Memory B cell (primary cell): Measurements from ENCODE around the gene TMCC3.
"Not testable (repeated sequence)": the region's sequence is repeated elsewhere in the genome, so short reads cannot be mapped to it uniquely, and the experiment has no call there.

Experiments used
- ATAC-seq: fragments of 150-1000 bp; cut with Tn5 transposase; 2 replicates; pipeline ENCODE4 v1.10.0; 2021; ENCODE audit warnings: low read depth, mild to moderate bottlenecking, moderate library complexity
- DNase-seq, 2 donors: peaks; one replicate each; pipeline ENCODE4 v3.0.0; 2022; ENCODE audit warnings: low spot score in 2 of 2
- H3K27ac Mint-ChIP-seq: one replicate; pipeline ENCODE4 v1.8.0; 2022; ENCODE audit warnings: mild to moderate bottlenecking, moderate library complexity, mixed read lengths
- H3K27me3 Mint-ChIP-seq: one replicate; pipeline ENCODE4 v1.8.0; 2022; ENCODE audit warnings: mixed read lengths
- H3K36me3 Mint-ChIP-seq: one replicate; pipeline ENCODE4 v1.8.0; 2022; ENCODE audit warnings: mild to moderate bottlenecking, mixed read lengths
- H3K4me1 Mint-ChIP-seq: one replicate; pipeline ENCODE4 v1.8.0; 2022; ENCODE audit warnings: mixed read lengths
- H3K4me3 Mint-ChIP-seq: one replicate; pipeline ENCODE4 v1.8.0; 2022; ENCODE audit warnings: mild to moderate bottlenecking, moderate library complexity, mixed read lengths
- H3K9me3 Mint-ChIP-seq: one replicate; pipeline ENCODE4 v1.8.0; 2022; ENCODE audit warnings: mixed read lengths

The TMCC3 gene

DNA sequence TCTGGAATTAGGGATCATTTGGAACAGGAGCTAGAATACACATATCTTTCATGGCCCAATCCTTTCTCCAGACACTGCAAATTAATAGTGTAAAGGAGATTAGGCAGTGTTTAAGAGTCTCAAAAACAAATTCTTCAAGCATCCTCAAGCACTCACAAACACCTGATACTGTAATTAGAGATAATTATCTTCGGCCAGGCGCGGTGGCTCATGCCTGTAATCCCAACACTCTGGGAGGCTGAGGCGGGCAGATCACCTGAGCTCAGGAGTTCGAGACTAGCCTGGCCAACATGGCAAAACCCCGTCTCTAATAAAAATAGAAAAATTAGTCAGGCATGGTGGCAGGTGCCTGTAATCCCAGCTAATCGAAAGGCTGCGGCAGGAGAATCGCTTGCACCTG, 57.6 kb downstream of the TMCC3 start:
- H3K4me1 Mint-ChIP-seq, result peaks cover 20% of the 10 kb centered on the region
- not testable (repeated sequence) for H3K4me3 Mint-ChIP-seq, H3K27me3 Mint-ChIP-seq, H3K9me3 Mint-ChIP-seq, H3K27ac Mint-ChIP-seq, DNase-seq, ATAC-seq, H3K36me3 Mint-ChIP-seq

- H3K4me1 Mint-ChIP-seq, result peaks cover 20% of the 10 kb centered on the region
- peaks cover 7% of the 10 kb centered on the region for H3K36me3 Mint-ChIP-seq
- no peaks in the 10 kb centered on the region for H3K9me3 Mint-ChIP-seq
- DNase-seq, result no peak
- no peak overlapping the region for H3K27ac Mint-ChIP-seq
- H3K4me3 Mint-ChIP-seq, result no peak overlapping the region
- no peaks in the 10 kb centered on the region for H3K27me3 Mint-ChIP-seq
- ATAC-seq, result no peak
Observed at GRCh38 chr12:94592080-94592479, 58.3 kb downstream of the TMCC3 start.

- H3K9me3 Mint-ChIP-seq, result no peaks in the 10 kb centered on the region
- no peak overlapping the region for H3K4me3 Mint-ChIP-seq
- H3K27ac Mint-ChIP-seq, result no peak overlapping the region
- no peaks in the 10 kb centered on the region for H3K27me3 Mint-ChIP-seq
- peaks cover 5% of the 10 kb centered on the region for H3K36me3 Mint-ChIP-seq
- H3K4me1 Mint-ChIP-seq, result peaks cover 21% of the 10 kb centered on the region
- ATAC-seq (no peak), DNase-seq (no peak)
Observed at GRCh38 chr12:94590428-94590827, 59.9 kb downstream of the TMCC3 start.

GRCh38 chr12:94589591-94590001, 60.8 kb downstream of the TMCC3 start:
- no peak for ATAC-seq
- Mint-ChIP-seq H3K36me3 (peaks cover 5% of the 10 kb centered on the region), H3K27ac (no peak overlapping the region), H3K4me1 (peaks cover 20% of the 10 kb centered on the region), H3K27me3 (no peaks in the 10 kb centered on the region), H3K4me3 (no peak overlapping the region), H3K9me3 (no peaks in the 10 kb centered on the region)
- no peak for DNase-seq

DNA sequence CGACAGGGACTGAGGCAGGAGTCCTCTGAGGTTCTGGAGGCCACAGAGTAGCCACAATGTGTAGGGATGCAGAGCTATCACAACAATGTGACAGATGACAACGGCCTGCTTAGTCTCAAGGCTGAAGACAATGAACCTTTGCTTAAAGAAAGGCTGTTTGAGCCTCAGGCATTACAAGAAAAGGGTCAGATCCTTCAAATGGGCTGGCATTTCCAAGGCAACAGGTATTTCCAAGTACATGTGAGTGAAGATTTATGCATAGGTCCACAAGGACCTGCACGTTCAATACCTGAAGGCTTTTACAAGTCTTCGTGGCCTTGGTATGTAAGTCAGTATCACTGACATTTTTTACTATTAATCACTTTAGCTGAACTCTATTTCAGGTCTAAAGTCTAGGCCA, 62.0 kb downstream of the TMCC3 start:
- Mint-ChIP-seq H3K36me3 (peaks cover 5% of the 10 kb centered on the region), H3K27me3 (no peaks in the 10 kb centered on the region), H3K4me3 (no peak overlapping the region), H3K9me3 (no peaks in the 10 kb centered on the region), H3K27ac (no peak overlapping the region), H3K4me1 (peaks cover 9% of the 10 kb centered on the region)
- DNase-seq (no peak), ATAC-seq (no peak)

- Mint-ChIP-seq H3K27me3 (no peaks in the 10 kb centered on the region), H3K4me1 (peaks cover 6% of the 10 kb centered on the region), H3K27ac (peak overlapping the region; percentile 28), H3K9me3 (no peaks in the 10 kb centered on the region), H3K4me3 (no peak overlapping the region), H3K36me3 (peaks cover 7% of the 10 kb centered on the region)
- no peak for DNase-seq
- ATAC-seq, result no peak
Observed at GRCh38 chr12:94587266-94588241, 62.8 kb downstream of the TMCC3 start.

DNA sequence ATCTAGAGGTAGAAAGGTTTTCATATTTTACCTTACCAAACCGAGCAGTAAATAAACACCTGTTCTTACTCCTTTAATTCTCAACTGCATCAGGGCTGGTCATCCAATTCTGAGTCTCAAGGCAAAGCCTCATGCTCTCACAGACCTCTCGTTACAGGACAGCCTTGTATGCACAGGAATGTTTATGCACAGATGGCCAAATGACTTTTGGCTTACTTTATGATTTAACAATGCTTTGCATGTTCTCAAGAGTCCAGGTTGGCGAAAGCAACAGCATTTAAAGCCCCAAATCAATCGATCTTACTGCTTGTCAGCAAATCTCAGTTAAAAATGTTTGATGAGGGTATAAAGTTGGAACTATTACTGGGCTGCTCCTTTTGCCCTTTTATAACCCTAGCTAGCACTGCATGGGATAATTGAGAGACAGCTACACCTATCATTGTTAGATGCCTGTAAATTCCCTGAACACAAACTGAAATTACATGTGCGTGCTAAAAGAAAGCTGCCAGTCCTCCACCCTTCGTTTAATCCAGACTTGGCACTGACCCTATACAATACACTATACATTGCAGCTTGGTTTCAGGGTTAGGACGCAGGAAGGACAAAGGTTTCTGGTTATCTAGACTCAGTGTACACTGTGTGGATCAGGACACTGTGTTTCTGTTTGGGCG, 63.6 kb downstream of the TMCC3 start:
- Mint-ChIP-seq H3K4me1 (peaks cover 6% of the 10 kb centered on the region), H3K27ac (peak overlapping the region; percentile 29)
- DNase-seq, result no peak

GRCh38 chr12:94585626-94586025, 64.7 kb downstream of the TMCC3 start:
- Mint-ChIP-seq H3K27ac (no peak overlapping the region), H3K4me3 (no peak overlapping the region), H3K9me3 (no peaks in the 10 kb centered on the region), H3K4me1 (peaks cover 6% of the 10 kb centered on the region), H3K36me3 (peaks cover 15% of the 10 kb centered on the region), H3K27me3 (no peaks in the 10 kb centered on the region)
- DNase-seq, result no peak
- no peak for ATAC-seq

More for the DNA sequence above, 63.6 kb downstream of the TMCC3 start:
- H3K9me3 Mint-ChIP-seq, result no peaks in the 10 kb centered on the region
- no peak overlapping the region for H3K4me3 Mint-ChIP-seq
- H3K27me3 Mint-ChIP-seq, result no peaks in the 10 kb centered on the region
- ATAC-seq, result no peak
- peaks cover 14% of the 10 kb centered on the region for H3K36me3 Mint-ChIP-seq

GRCh38 chr12:94584377-94584776, 66.0 kb downstream of the TMCC3 start:
- DNase-seq, result no peak
- Mint-ChIP-seq H3K36me3 (peaks cover 12% of the 10 kb centered on the region), H3K27me3 (no peaks in the 10 kb centered on the region), H3K9me3 (no peaks in the 10 kb centered on the region), H3K27ac (no peak overlapping the region), H3K4me1 (peaks cover 6% of the 10 kb centered on the region), H3K4me3 (no peak overlapping the region)
- no peak for ATAC-seq

- peaks cover 6% of the 10 kb centered on the region for H3K4me1 Mint-ChIP-seq
- no peaks in the 10 kb centered on the region for H3K27me3 Mint-ChIP-seq
- no peaks in the 10 kb centered on the region for H3K9me3 Mint-ChIP-seq
- H3K27ac Mint-ChIP-seq, result no peak overlapping the region
- H3K36me3 Mint-ChIP-seq, result peaks cover 12% of the 10 kb centered on the region
- H3K4me3 Mint-ChIP-seq, result no peak overlapping the region
- no peak for ATAC-seq
- no peak for DNase-seq
Observed at GRCh38 chr12:94582591-94582990, 67.8 kb downstream of the TMCC3 start.

DNA sequence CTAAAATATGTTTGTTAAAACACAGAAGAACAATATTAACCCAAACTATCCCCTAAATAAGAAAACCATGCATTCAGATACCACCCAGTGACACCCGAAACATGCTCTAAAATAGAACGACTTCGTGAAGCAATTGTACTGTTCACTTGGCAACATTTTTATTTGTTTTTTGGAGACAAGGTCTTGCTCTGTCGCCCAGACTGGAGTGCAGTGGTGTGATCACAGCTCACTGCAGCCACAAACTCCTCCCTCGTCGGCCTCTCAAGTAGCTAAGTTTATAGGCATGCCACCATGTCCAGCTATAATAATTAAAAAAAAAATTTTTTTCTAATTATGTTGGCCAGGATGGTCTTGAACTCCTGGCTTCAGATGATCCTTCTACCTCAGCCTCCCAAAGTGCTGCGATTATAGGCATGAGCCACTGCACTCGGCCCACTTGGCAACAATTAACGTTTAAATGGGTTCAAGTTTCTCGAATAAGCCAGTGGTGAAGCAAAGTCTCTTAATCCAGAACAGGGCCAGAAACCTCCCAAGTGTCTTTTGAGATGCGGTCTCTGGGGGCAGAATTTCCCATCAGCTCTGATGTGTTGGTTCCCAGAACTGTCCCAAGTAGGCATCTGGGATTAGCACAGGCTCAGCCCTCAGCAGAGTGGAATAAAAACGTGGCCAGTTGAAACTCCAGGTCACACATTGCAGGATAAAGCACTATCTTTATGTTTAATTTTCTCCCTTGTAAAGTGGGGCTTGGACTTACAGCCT, 74.5 kb downstream of the TMCC3 start:
- ATAC-seq, result no peak
- H3K36me3 Mint-ChIP-seq, result peaks cover 17% of the 10 kb centered on the region
- H3K27ac Mint-ChIP-seq, result no peak overlapping the region
- no peaks in the 10 kb centered on the region for H3K27me3 Mint-ChIP-seq
- H3K4me1 Mint-ChIP-seq, result no peaks in the 10 kb centered on the region
- DNase-seq, result no peak
- H3K9me3 Mint-ChIP-seq, result no peaks in the 10 kb centered on the region
- no peak overlapping the region for H3K4me3 Mint-ChIP-seq

DNA sequence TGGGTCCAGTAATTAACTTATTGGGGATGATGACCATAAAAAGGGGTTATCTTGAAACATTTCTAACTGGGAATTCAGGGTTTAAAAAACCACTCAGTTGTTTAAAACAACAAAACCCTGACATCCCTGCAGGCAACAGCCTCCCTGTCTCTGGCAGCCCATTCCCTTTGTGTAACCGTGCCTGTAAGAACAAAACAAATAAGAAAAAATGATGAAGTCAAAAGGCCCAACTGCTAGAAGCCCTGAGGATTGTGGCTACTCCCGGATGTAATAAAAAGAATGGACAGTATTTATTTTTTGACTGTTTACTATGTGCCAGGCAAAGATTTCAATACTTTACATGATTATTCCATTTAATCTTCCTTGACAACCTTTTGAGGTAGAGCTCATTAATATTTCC, 75.3 kb downstream of the TMCC3 start:
- no peaks in the 10 kb centered on the region for H3K4me1 Mint-ChIP-seq
- H3K36me3 Mint-ChIP-seq, result peaks cover 24% of the 10 kb centered on the region
- no peak overlapping the region for H3K27ac Mint-ChIP-seq
- no peaks in the 10 kb centered on the region for H3K27me3 Mint-ChIP-seq
- ATAC-seq (no peak), DNase-seq (no peak)
- H3K9me3 Mint-ChIP-seq, result no peaks in the 10 kb centered on the region
- no peak overlapping the region for H3K4me3 Mint-ChIP-seq

DNA sequence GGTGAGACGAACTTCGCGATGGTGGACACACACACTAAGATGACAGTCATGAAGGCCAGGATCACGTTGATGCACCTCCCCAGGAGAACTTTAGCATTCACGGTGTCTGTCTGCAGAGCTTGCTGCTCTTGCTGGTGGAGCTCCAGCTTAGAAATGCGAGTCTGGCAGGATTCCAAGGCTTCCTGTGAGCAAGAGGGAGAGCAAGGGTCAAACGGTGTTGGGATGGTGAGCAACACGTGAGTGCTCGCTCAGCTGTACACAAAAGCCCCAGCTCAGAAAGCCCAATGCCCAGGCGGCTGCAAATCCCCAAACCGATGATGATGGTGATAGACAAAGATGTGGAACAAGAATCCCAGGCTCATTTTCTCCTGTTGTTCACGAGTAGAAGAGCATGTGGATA, 78.8 kb downstream of the TMCC3 start:
- no peak overlapping the region for H3K4me3 Mint-ChIP-seq
- H3K27ac Mint-ChIP-seq, result no peak overlapping the region
- no peak for ATAC-seq
- no peaks in the 10 kb centered on the region for H3K27me3 Mint-ChIP-seq
- H3K9me3 Mint-ChIP-seq, result no peaks in the 10 kb centered on the region
- DNase-seq, result no peak
- peaks cover 2% of the 10 kb centered on the region for H3K4me1 Mint-ChIP-seq
- peaks cover 29% of the 10 kb centered on the region for H3K36me3 Mint-ChIP-seq

GRCh38 chr12:94570161-94570560, 80.2 kb downstream of the TMCC3 start:
- Mint-ChIP-seq H3K4me3 (no peak overlapping the region), H3K27me3 (no peaks in the 10 kb centered on the region), H3K4me1 (peaks cover 5% of the 10 kb centered on the region), H3K36me3 (peaks cover 29% of the 10 kb centered on the region), H3K27ac (no peak overlapping the region), H3K9me3 (no peaks in the 10 kb centered on the region)
- no peak for DNase-seq
- no peak for ATAC-seq
